HG02840 (cell line): ENCODE data around the gene USP3.
"Not testable (repeated sequence)": the region's sequence is repeated elsewhere in the genome, so short reads cannot be mapped to it uniquely, and the experiment has no call there.

Experiments
- ATAC-seq: cut with Tn5 transposase; IDR thresholded peaks from one replicate; pipeline ENCODE4 v1.9.1; 2021; ENCODE audit warnings: mild to moderate bottlenecking, moderate library complexity, moderate number of reproducible peaks; ENCODE audit not compliant: unreplicated experiment, low FRiP score

USP3 gene

GRCh38 chr15:63509056-63509954, 4.9 kb downstream of the USP3 start:
- ATAC-seq: no peak

DNA sequence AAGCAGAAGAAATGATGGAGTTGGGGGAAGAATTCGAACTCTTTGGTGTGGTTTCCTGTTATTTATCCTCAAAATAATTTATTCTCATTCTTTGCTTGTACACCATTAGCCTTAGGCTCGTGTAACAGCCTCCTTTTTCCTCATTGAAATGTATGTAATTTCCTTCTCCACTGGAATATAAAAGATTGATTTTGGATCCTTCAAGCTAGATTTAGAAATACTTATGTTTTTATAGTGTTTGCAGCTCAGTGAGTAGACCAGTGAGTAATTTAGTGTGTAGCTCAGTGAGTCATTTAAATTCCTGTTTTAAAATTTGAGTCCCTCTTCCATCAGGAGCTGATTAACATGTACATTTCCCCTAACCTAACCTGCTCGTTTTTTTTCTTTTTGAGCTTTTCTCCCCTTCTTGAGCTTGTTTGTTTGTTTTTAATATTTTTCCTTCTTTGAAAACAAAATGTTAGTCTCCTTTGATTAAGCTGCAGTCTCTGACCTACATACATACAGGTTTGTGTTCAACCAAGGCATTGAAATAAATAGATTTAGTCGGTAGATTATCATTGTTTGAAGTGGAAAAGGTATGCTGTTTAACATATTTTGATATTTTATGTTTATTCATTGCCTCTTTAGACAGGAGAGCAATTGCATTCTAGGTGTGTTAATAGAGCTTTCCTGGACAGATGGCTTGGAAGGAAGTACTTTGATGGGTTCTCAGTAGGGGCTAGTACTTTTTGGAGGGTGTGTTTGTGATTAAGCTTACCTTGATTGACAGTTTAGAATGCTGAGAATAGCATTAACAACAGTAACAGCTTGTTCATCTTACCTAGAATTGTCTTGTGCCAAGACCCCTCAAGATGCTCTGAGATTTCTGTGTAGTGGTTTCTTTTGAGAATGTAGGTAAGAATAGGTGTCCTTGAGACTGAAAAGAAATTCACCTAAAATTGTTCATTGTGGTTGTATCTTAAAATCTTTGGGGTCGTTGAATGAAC, 5.9 kb downstream of the USP3 start:
- ATAC-seq: no peak

GRCh38 chr15:63512148-63512547, 7.8 kb downstream of the USP3 start:
- no peak for ATAC-seq

- ATAC-seq: no peak
Observed at GRCh38 chr15:63513271-63513670, 8.9 kb downstream of the USP3 start.

GRCh38 chr15:63513728-63514127, 9.3 kb downstream of the USP3 start:
- no peak for ATAC-seq

DNA sequence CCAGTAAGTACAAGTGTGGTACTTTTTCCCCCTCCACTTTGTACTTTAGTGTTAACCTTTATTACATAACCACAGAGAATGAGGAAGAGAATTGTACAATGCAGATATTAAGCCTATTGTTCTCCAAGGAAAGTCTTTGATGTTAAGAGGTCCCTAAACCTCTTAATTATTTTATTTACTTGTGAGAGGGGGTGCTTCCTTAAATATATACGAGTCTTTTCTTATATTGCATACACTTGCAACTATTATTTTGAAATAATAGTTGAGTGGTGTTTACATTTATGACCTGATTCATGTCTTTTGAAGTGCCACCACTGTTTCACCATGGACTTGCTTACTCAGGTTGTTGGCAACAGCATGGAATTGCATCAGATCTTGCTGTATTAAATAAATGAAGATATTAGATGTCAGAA, 10.1 kb downstream of the USP3 start:
- no peak for ATAC-seq

DNA sequence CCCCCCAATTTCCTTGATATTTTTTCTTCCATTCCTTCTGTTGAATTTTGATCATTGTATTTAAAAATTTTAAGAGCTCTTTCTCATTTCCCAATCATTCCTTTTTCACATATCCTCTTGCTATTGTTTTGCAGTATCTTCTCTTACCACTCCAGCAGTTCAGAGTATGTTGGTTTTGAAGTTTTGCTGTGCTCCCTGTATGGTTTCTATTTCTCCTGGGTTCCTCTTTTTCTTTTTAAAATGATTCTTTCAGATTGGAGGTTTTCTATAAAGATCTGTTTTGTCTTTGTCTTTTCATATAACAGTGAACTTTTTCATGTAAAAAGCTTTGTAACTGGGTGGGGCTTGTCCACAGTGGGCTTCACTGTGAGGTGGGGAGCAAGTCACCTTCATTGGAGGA, 12.8 kb downstream of the USP3 start:
- no peak for ATAC-seq

DNA sequence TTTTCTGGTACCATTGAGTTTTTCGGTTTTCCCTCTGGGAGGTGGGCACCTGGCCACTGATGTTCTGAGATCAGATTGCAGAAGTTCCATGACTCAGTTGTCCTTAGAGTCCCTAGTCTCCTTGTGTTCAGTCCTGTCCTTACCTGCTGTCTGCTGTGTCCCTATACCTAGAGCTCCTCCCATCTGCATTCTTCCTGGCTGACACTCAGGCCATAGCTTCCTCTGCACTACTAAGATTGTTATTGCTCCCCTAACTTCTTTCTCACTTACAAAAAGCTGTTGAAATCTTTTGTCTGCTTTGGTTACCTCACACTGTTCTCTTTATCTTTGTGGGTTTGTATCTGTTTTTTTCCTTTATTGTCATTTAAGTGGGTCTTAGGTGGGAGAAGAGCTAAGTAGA, 13.2 kb downstream of the USP3 start:
- ATAC-seq: no peak

- no peak for ATAC-seq
Observed at GRCh38 chr15:63519041-63519440, 14.6 kb downstream of the USP3 start.

DNA sequence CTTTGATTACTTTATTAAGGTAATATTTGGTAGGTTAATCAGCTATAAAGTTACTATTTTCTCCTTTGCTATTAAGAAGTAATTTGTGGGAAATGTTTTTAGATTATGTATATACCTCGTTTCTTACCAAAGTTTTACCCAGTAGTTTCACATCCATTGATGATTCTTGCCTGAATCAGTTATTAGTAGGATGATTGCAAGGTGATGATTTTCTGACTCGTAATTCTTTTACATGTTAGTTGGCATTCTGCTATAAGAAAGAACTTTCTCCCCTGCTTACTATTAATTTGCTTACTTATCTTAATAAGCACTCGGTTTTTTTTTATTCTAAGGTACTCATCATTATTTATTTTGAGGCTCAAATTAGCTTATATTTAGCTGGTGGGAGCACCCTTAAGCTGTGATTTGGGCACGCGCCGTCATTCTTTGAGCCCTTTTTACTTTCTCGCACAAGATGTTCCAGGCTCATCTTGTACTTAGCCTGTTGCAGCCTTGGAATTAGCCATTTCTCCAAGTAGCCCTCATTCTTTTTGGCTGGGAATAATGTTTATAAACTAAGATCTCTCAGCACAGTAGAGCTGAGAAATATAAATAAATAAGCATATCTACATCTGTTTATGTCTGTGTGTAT, 15.3 kb downstream of the USP3 start:
- no peak for ATAC-seq

GRCh38 chr15:63520462-63520861, 16.1 kb downstream of the USP3 start:
- not testable (repeated sequence) for ATAC-seq

DNA sequence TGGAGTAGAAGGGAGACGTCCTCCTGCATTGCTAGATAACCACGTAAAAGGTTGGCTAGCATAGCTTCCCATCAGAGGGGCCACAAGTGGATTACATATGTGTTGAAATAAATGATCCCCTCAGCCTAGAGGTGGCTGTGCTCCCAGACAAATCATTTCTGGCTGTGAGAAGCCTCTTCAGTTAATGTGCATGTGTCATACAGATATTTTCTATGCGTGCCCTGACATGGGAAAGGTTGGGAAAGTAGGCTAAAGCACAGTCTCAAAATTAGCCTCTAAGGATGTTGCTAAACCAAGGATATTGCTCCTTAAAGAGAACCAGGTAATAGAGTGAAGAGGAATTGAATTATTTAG, 17.8 kb downstream of the USP3 start:
- no peak for ATAC-seq

DNA sequence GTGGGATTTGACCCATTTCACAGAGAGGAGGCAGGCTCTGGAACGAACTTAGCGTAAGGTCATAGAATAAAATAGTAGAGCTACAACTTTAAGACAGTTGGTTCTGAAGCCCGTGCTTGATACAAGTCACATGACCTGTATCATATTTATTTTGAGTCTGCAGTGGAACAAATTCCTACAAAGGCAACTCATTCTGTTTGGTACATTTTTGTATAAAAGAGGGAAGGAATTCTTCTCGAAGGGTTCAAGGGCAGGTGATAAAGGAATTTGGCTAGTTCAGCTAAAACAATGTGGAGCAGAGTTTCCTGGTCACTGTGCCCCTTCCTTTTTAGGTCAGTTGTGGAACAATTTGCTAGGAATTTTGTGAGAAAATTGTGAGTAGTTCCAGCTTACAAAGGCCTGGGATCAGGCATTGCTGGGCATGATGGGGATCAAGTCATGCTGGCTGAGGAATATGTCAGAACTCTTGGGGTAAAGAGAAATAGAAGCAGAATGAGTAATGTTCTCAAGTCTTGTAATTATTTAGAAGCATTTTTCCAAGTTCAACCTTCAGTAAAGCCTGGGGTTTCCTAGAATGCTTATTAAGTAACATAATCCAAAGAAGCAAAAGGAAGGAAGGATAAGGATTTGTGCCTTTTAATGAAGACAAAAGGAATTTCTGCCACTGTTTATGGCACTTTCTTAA, 19.1 kb downstream of the USP3 start:
- no peak for ATAC-seq

DNA sequence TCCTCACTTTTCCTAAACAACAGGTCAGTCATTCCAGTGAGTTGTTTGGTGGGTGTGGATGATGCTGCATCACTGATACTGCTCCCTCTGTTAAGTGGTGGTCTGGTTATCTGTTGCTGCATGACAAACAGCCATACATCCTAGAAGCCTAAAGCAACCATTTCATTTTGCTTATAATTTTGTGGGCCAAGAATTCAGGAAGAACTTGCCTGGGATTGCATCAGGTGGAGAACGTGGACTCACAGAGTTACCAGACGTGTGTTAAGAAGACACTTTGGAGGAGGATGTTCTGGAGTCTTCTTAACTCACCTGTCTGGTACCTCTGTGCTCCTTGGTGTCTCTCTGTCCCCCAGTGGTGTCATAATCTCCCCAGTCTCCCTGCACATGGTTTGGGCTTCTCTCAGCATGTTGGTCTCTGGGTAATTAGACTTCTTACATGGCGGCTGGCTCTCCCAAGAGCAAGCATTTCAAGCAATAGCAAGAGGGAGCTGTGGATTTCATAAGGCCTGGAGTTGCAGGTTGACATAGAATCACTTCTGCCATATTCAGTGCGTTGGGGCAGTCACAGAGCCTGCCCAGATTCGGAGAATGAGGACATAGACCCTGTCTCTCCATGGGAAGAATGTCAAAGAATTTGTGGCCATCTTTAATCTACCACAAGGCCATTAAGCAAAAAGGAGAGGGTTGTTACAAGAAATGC, 20.1 kb downstream of the USP3 start:
- ATAC-seq: no peak

DNA sequence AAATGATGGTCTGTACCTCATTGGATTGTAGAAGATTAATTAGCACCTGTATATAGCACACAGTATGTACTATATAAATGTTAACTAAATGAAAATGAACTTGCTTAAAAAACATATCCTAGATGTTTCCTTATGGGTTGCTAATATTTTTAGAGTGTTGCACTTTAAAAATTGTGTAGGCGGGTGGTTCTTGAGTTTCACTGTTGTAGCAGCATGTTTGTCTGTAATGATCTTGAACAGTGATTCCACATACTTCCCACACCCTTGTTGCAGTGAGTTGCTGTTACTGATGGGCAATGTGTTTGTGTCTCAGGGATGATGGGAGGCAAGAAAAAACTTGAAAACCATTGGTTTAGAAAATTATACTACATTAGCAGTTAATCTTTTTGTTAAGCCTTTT, 22.0 kb downstream of the USP3 start:
- no peak for ATAC-seq

DNA sequence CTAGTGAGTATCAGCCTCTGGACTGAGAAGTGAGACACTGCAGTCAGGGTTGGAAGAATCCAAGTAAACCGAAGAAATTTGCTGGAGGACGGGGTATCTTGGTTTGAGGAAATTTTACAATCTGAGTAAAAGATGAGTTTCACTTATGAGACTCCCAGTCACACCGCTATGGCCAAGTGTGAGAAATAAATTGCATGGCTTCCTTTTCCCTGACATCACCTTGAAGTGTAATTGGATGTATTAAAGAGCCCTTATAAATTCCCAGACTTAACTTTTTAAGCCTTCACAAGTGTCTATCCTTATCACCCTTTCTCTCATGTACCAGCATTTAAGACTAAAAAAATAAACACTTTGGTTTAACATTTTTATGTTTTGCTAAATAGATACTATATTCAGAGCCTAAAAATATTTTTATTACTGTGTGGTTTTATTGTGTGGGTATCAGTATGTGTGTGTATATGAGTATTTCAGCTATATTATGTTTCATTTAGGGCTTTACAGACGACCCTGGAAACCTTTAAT, 23.8 kb downstream of the USP3 start:
- no peak for ATAC-seq

- no peak for ATAC-seq
Observed at GRCh38 chr15:63530235-63530634, 25.8 kb downstream of the USP3 start.

- no peak for ATAC-seq
Observed at GRCh38 chr15:63530752-63531299, 26.4 kb downstream of the USP3 start.

DNA sequence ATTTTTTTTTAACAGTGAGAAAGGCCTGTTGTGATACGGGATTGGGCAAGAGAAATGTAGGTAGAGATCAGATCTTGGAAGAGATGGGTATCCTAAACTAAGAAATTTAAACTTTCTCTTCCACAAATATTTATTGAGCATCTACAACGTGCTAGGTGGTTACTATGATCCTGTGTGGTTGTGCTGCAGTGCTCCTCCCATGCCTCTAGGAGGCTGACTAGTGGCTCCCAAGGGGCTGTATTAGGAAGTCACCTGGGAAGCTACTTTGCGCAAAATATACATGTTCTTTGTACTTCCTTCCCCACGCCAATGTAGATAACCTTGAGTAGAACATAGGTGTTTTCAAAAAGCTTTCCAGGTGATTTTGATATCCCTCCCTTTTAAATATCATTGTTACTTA, 27.2 kb downstream of the USP3 start:
- ATAC-seq: no peak
